GM21786 (cell line): Measurements from ENCODE around the gene SFT2D3.
A peak's percentile ranks its signal among the peaks of the same experiment; 100 is the strongest.

Source experiments
- ATAC-seq: cut with Tn5 transposase; IDR thresholded peaks from one replicate; pipeline ENCODE4 v1.9.1; 2021; ENCODE audit not compliant: unreplicated experiment

Gene SFT2D3, protein sequence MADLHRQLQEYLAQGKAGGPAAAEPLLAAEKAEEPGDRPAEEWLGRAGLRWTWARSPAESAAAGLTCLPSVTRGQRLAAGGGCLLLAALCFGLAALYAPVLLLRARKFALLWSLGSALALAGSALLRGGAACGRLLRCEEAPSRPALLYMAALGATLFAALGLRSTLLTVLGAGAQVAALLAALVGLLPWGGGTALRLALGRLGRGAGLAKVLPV

DNA sequence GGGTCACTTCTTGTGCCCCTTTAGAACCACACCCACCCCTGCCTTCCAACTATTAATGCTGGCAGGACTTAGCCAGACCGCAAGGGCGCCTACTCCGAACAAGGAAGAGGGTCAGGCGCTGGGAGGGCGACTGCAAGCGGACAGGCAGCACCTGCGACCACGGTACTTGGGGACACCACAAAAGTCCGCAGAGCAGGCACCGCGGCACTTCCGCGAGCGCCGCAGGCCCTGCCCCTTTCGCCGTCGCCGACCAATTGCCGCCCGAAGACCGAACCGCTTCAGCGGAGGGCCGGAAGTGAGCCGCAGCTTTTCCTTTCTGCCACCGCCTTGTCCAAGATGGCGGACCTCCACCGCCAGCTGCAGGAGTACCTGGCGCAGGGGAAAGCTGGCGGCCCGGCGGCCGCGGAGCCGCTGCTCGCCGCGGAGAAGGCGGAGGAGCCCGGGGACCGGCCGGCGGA is at the start of gene SFT2D3:
Gene SFT2D3, plus strand, starts transcription at position 305 of the 458 bp plus-strand sequence. Its CDS starts 32 bp downstream, at position 337.
- peak; percentile 60 for ATAC-seq

DNA sequence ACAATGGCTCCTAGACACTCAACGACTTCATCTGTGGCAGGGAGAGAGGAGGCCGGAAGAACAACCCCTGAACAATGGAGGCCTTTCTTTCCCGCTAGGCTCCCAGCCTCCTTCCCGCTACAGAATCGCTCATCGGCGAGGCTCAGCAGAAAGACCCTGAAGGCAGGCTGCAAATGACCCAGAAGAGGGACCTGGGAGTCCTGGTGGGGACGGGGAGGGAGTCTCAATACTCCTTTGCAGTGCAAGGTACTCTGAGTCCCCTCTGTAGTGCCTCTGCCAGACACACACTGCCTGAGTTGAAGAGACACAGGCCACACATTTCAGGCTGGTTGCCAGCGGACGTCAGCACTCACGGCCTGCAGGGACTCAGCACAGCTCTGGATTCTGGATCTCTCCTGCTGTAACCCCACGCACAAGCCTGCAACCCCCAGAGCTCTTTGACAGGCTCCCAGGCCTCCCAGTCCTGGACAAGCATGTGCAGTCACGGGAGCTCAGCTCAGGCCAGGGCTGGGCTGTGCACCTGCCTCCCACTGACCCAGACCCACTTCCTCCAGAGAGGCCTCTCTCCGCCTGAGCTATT is 49.2 kb upstream of the SFT2D3 start:
- ATAC-seq, result no peak

DNA sequence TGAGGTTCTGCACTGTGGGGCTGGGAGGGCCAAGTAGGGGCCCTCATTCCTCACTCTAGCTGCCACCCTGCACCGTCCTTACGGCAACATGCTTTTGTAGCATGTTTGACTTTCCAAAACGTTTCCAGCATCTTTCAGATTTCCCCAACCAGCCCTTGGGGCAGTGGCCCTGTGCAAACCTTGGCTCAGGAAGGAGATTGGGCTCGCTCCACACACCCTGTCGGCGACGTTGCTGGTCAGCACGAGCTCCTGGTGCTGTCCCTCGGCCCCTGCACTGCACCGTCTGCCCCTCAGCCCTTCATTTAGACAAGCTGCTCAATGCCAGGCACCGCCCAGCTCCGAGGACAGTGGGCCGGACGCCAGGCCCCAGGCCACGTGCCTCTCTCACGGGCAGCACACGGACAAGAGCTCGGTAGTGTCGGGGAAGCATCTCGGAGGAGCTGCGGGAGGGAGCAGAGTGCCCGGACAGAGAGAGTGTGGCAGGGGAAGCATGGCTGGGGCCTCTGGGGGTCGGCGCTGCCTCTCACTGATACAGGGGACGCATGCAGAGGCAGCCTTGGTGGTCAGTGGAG is 48.4 kb upstream of the SFT2D3 start:
- no peak for ATAC-seq

DNA sequence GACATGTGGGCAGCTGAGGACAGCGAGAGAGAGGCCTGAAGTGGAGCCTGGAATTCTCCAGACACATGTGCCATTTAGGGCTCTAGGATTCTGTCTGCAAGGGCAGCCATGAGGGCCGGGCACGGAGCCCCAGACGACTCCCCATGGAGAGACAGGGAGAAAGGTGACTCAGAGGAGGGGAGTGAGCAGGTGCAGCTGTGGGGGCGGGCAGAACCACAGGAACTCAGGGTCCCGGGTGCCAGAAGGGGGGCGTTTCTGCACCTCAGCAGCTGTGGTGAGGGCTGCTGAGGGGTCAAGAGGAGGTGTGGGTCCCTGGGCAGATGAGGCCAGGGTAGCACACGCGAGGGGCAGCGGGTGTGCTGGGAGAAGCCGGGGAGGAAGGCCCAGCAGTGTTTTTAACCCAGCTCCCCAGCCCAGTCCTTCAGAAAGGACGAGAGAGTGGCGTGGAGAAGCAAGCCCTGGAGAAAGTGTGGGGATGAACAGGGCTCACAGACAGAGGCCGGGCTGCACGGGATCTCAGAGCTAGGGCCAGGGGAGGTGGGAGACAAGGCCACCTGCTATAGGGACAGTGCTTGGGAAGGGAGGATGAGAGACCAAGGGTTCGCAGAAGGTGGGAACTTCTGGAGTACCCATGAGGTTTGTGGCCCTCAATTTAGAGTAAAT is 47.7 kb upstream of the SFT2D3 start:
- ATAC-seq, result no peak

DNA sequence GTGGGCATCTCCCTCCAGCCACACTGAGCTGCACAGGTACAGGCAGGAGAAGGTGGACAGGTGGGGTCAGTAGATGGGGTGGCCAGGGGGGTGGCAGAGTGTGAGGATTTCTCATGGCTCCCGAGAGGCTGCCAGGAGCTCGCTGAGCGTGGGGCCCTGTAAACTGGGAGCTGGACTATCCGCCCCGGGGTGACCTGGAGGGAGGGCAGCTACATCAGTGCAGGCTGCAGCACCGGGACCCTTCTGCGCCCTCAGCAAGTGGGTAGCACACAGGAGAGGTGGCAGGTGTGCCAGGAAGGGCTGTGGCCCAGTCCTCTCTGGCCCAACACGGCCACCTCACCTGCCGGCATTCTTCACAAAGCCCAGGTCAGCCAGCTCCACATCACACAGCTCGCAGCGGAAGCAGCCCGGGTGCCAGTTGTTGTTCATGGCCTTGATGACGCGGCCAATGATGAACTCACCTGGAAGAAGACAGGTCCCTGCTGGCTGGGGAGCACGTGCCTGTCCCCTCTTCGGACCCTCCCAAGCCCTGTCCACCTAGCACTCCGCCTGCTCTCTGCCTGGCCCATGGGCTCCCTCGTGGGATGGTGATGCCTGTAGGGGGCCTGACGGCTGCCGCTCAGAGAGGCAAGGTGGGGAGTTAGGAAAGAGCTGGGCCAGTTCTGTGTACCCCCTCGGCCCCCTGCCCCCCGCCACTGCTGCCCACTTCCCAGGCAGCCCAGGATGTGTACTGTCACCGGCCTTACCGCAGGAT is 47.0 kb upstream of the SFT2D3 start:
- ATAC-seq, result no peak

DNA sequence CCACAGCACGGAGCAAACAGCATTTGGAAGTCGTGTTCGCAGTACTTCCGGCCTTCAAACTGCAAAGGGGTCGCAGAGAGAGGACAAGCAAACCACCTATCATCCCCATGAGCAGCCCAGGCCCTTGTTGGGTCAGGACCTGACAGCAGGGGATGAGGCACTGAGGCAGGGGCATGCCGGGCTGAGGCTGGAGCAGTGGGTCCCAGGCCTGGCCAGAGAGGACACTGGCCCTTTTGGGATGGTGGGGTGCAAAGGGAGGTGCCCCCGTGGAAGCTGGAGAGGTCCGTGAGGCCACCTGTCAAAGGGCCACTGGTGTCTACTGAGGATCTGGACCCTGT is 46.5 kb upstream of the SFT2D3 start:
- no peak for ATAC-seq

DNA sequence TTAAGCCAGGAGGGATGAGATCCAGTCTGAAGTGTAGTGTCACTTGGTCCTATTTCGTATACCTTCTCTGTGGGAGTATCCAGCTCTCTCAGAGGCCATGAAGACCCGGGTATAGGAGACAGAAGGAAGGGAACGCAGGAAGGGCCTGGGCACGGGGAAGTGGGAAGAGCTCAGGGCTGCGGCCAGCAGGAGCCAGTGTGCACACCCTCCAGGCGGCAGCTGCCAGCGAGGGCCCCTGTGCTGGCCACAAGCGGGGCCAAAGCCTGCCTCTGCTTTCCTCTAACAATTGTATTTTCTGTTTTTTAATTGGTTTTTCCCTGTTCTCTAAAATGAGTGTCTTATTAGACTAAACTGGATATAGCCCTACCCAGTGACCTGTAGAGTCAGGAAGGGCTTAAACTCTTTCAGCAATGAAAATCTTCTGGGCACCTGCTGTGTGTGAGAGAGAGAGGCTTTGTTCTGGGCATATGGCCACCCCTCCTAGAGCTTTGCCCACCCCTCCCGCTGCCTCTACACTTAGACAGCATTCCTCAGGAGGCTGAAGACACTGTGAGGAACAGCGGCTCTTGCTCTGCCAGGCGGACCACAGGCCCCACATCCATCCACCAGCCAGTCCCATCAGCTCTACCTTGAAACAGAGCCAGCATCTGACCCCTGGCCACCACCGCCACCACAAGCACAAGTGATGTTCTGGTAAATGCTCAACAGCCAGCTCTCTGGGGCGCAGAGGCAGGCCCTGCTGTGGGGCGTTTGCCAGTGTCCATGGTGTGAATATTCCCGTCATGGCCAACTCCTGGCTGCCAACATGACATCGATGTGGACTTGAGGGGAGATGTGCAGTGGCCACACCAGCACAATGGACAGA is 45.9 kb upstream of the SFT2D3 start:
- ATAC-seq, result no peak

DNA sequence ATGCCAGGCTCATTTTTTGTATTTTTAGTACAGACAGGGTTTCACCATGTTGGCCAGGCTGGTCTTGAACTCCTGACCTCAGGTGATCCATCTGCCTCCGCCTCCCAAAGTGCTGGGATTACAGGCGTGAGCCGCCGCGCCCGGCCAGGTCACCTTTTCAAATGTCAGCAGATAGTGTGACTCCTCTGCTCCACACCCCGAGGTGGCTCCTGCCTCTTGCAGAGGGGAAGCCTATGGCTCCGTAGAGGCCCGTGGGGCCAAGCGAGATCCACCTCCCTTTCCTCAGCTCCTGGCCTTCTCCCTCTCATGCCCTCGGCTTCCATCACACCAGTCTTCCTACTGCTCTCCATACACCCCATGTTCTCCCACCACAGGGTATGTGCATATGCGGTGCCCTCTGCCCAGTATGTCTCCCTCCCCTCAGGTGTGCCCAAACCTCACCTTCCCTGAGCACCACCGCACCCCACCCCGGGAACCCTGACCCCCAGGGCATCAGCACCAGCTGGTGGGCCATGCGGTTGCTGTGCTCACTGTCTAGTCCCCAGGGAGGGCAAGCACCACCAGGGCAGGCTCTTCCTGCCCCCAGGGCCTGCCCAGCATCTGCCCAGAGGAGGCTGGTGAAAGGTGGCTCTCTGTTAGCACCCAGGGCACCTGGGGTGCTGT is 44.6 kb upstream of the SFT2D3 start:
- ATAC-seq, result no peak

DNA sequence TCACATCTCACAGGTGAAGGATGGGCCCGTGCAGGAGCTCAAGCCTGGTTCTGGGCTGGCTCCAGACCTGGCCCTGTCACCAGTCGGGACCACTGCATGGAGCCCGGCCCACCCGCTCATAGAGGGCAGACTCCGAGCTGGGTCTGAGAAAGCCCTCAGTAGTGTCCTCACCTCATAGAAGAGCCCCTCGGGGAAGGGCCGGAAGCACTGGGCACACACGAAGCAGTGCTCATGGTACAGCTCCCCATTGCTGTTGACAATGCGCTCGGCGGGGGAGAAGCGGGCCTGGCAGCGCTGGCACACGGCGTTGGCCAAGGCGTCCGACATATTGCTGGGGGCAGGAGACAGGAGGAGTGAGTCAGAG is 44.1 kb upstream of the SFT2D3 start:
- no peak for ATAC-seq

DNA sequence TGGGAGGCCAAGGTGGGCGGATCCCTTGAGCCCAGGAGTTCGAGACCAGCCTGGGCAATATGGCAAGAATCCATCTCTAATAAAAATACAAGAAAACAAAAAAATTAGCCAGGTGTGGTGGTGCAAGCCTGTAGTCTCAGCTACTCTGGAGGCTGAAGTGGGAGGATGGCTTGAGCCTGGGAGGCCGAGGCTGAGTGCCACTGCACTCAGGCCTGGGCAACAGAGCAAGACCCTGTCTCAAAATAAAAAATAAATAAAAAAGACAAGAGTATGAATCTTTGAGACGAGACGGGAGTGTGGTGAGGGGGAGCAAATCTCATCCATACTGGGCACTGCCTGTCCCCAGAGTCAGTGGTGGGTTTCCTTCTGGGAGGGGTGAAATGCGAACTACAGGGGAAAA is 43.2 kb upstream of the SFT2D3 start:
- ATAC-seq, result no peak

DNA sequence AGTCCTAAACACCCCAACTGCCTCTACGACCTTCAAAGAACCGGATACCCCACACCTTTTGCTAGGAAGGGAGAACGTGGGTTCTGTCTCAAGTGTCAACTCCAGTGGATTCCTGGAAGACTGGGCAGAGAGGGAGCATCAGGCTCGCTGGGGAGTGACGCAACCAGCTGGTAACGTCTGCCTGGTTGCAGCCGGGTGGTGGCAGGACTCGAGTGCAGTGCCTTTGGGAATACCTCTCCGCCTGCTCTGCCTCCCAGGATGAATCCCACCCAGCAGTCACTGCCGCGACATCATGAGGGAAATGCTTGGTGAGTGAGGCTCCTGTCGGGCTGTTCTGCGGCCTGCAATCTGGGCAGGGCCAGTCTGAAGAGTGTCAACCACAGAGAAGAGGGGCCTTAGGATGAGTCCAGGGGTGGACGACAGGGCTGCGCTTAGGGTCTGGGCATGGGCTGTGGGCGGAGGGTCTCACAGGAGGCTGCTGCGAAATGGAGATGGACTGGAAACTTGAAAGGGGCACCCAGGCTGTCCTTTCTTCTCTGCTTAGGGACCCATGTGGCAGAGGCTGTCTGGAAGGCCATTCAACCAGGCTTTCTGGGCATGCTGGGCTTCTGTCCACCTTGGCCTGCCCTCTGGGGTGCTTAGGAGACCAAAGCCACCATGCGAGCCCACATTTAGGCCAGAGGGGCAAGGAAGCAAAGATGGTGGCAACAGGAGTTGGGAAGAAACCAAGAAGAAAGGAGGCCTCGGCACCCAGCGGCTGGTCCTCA is 42.5 kb upstream of the SFT2D3 start:
- no peak for ATAC-seq

DNA sequence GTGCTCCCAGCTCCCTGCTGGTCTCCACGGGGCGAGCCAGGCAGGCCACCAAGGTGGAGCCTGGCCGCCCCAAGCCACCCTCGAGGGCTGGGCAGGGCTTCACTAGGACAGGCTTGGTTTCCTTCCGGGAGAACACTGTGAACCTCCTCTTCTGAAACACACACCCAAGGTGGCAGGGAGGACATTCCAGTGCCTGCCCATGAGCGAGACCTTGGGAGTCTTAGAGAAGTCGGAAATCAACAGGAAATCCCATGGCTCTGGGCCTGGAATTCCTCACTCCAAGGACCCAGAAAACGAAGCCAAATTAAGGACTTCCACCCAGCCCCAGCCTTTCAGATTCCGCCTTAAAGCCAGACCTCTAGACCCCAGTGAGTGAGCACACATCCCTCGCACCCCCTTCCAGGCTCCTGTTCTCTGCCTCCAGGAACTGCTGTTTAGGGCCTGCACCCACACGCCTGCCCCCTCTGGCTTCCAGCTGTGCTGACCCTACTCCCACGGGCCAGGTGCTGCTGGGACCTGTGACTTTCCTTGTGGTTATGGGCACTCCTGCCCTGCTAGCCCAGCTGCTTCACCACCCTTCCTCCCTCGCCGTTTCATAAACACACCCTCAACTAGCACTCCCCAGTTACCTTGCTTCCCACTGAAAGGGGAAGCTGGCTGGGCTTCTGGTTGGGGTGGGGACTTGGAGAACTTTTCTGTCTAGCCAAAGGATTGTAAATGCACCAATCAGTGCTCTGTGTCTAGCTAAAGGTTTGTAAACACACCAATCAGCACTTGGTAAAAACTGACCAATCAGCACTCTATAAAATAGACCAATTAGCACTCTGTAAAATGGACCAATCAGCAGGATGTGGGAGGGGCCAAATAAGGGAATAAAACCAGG is 41.6 kb upstream of the SFT2D3 start:
- no peak for ATAC-seq

DNA sequence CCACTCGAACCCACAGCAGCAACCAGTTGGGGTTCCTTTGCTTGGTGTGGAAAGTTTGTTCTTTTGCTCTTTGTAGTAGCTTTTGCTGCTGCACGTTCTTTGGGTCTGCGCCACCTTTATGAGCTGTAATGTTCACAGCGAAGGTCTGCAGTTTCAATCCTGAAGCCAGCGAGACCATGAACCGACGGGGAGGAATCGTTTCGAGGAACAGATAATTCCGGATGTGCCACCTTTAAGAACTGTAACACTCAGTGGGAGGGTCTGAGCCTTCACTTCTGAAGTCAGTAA is 41.1 kb upstream of the SFT2D3 start:
- ATAC-seq, result no peak

DNA sequence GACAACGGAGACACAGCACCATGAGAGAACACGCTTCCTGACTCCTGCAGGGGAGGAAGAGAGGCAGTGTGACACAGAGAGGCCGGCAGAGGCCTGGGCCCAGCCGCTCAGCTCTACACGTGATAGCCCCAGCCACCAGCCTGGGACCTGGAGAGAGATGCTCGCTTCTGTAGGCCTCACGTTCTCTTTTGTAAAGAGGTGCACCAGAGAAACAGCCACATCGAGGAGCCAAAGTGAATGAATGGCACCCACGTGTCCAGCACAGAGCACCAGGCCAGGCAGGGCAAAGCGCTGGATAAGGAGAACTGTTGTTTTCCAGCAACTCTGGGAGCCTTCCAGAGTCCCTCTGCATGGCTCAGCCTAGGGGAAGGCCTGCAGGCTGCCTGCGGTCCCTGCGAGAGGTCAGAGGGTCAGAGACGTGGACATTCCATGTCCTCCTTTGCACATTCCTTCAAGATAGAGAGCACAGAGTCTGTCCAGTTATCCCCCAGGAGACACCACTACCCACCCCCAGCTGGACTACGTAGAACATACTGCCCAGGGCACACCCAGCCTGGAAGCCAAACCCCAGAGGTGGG is 40.1 kb upstream of the SFT2D3 start:
- no peak for ATAC-seq

DNA sequence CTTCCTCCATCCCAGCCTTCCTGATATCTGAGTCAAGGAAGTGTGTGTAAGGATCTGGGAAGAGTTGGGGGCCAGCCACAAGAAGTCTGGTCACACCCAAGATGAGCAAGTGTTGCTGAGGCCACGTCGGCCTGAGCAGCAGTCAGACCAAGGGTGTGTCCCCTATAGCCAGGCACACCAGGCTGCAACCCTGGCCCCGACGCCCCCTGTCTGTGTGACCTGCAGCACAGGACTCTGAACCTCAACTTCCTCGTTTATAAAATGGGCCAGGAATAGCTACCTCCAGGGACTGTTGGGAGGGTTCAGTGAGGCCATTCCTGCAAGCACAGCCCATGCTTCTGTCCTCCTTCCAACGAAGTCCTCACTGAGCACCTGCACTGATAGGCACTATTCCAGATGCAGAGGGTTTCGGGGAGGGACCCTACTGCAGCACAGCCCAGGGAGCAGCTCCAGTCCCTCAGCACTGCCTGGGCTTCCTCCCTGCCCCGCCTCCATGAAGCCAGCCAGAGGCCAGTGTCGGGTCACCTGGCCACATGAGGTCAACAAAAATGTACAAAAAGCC is 39.3 kb upstream of the SFT2D3 start:
- ATAC-seq, result no peak

DNA sequence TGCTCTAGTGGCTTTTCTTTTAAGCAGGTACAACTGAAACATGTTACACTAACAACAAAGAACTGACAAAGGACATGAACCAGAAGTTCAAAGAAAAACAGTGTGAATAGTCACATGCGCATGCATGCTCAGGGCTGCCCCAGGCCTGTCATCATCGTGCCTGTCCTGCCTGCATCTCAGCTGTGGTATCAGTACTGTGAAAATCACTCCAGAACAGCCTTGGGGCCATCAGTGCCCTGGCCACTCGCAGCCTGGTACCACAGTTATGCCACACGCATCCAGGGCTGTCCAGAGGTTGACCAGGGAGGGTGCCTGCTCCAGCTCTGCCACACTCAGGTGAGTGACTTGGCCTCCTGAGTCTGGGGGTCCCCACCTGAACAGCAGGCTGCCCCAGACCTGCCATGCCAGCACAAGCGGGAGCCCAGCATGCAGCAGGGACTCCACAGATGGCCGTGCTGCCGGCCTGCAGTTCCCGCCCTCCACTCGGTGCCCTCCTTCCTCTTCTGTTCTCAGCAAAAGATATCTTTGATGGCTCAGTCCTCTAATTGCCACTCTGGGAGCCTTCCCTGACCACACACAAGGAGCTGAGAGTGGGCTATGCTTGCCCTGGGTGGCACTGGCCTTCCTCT is 38.2 kb upstream of the SFT2D3 start:
- ATAC-seq, result no peak

DNA sequence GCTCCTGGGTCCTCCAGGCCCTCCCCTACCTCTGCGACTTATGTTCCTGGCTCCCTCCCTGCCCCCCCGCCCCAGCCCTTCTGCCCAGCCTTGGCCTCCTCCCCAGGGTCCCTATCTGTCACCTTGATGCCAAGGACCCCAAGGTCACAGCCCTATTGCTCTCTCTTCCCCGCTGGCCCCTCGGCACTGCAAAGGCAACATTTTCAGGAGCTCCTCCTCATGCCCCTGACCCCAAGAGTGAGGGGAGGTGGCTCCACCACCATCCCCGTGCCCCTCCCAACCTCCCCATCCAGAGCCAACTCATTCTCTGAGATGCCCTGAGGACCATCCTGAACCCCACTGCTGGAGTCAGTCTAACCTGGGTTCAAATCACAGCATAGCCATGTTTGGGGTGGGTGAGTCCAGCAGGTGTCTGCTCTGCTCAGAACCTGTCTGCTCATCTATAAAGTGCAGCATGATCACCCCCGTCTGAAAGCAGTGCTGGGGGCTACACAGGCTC is 37.7 kb upstream of the SFT2D3 start:
- ATAC-seq, result no peak
